Measurements from ENCODE around the gene LRSAM1.
A peak's percentile ranks its signal among the peaks of the same experiment; 100 is the strongest.

The LRSAM1 gene

GRCh38 chr9:127509955-127510299, 58.6 kb downstream of the LRSAM1 start:
- no peak for DNase-seq (ENCODE audit: low read depth in 2 of 3, low spot score in 1 of 3)

GRCh38 chr9:127514468-127514867, 63.2 kb downstream of the LRSAM1 start:
- no peak for DNase-seq (ENCODE audit: low read depth in 2 of 3, low spot score in 1 of 3)

GRCh38 chr9:127516835-127517607, 65.7 kb downstream of the LRSAM1 start:
- DNase-seq (ENCODE audit: low read depth in 2 of 3, low spot score in 1 of 3) = no peak

GRCh38 chr9:127517620-127518019, 66.3 kb downstream of the LRSAM1 start:
- DNase-seq (ENCODE audit: low read depth in 2 of 3, low spot score in 1 of 3) = no peak

GRCh38 chr9:127518091-127518856, 67.0 kb downstream of the LRSAM1 start:
- DNase-seq (ENCODE audit: low read depth in 2 of 3, low spot score in 1 of 3) = no peak

- DNase-seq (ENCODE audit: low read depth in 2 of 3, low spot score in 1 of 3) = peak; percentile 2 to 12 (median 8)
These were observed 68.2 kb downstream of the LRSAM1 start for GRCh38 chr9:127519301-127520166.

- no peak for DNase-seq (ENCODE audit: low read depth in 2 of 3, low spot score in 1 of 3)
These were observed 69.9 kb downstream of the LRSAM1 start for GRCh38 chr9:127520941-127521918.

GRCh38 chr9:127521919-127522304, 70.6 kb downstream of the LRSAM1 start:
- DNase-seq (ENCODE audit: low read depth in 2 of 3, low spot score in 1 of 3) = no peak

- no peak for DNase-seq (ENCODE audit: low read depth in 2 of 3, low spot score in 1 of 3)
These were observed 71.4 kb downstream of the LRSAM1 start for GRCh38 chr9:127522727-127523126.

GRCh38 chr9:127523312-127523851, 72.1 kb downstream of the LRSAM1 start:
- DNase-seq (ENCODE audit: low read depth in 2 of 3, low spot score in 1 of 3) = peak in 2 of 3 donors; percentile 15 to 32

- no peak for DNase-seq (ENCODE audit: low read depth in 2 of 3, low spot score in 1 of 3)
These were observed 73.1 kb downstream of the LRSAM1 start for GRCh38 chr9:127524373-127524772.

GRCh38 chr9:127525401-127526188, 74.3 kb downstream of the LRSAM1 start:
- DNase-seq (ENCODE audit: low read depth in 2 of 3, low spot score in 1 of 3) = peak in 1 of 3 donors; percentile 37

GRCh38 chr9:127526655-127527559, 75.6 kb downstream of the LRSAM1 start:
- no peak for DNase-seq (ENCODE audit: low read depth in 2 of 3, low spot score in 1 of 3)

- DNase-seq (ENCODE audit: low read depth in 2 of 3, low spot score in 1 of 3) = no peak
These were observed 76.4 kb downstream of the LRSAM1 start for GRCh38 chr9:127527560-127528268.

- no peak for DNase-seq (ENCODE audit: low read depth in 2 of 3, low spot score in 1 of 3)
These were observed 77.3 kb downstream of the LRSAM1 start for GRCh38 chr9:127528422-127529251.

- DNase-seq (ENCODE audit: low read depth in 2 of 3, low spot score in 1 of 3) = no peak
These were observed 78.4 kb downstream of the LRSAM1 start for GRCh38 chr9:127529671-127530070.
